ENCODE results near the gene PDE5A. TPM values are rescaled to one million over a fixed set of nuclear protein-coding genes. Genes with fewer than 3 reads are reported as not detected.
A peak's percentile ranks its signal among the peaks of the same experiment; 100 is the strongest.

The PDE5A gene
- total and polyA plus RNA-seq, 4 donors = 3.8 to 121 (median 16.9) TPM

- TF ChIP-seq, protein P1, sequence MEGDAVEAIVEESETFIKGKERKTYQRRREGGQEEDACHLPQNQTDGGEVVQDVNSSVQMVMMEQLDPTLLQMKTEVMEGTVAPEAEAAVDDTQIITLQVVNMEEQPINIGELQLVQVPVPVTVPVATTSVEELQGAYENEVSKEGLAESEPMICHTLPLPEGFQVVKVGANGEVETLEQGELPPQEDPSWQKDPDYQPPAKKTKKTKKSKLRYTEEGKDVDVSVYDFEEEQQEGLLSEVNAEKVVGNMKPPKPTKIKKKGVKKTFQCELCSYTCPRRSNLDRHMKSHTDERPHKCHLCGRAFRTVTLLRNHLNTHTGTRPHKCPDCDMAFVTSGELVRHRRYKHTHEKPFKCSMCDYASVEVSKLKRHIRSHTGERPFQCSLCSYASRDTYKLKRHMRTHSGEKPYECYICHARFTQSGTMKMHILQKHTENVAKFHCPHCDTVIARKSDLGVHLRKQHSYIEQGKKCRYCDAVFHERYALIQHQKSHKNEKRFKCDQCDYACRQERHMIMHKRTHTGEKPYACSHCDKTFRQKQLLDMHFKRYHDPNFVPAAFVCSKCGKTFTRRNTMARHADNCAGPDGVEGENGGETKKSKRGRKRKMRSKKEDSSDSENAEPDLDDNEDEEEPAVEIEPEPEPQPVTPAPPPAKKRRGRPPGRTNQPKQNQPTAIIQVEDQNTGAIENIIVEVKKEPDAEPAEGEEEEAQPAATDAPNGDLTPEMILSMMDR (IDR thresholded peaks at IDR 0.05; ENCODE audit: control extremely low read depth, extremely low read depth) = no peak
- no peak for ATAC-seq (ENCODE audit: insufficient read depth, low FRiP score)
Observed at GRCh38 chr4:119526786-119527550, 101.6 kb downstream of the PDE5A start.

DNA sequence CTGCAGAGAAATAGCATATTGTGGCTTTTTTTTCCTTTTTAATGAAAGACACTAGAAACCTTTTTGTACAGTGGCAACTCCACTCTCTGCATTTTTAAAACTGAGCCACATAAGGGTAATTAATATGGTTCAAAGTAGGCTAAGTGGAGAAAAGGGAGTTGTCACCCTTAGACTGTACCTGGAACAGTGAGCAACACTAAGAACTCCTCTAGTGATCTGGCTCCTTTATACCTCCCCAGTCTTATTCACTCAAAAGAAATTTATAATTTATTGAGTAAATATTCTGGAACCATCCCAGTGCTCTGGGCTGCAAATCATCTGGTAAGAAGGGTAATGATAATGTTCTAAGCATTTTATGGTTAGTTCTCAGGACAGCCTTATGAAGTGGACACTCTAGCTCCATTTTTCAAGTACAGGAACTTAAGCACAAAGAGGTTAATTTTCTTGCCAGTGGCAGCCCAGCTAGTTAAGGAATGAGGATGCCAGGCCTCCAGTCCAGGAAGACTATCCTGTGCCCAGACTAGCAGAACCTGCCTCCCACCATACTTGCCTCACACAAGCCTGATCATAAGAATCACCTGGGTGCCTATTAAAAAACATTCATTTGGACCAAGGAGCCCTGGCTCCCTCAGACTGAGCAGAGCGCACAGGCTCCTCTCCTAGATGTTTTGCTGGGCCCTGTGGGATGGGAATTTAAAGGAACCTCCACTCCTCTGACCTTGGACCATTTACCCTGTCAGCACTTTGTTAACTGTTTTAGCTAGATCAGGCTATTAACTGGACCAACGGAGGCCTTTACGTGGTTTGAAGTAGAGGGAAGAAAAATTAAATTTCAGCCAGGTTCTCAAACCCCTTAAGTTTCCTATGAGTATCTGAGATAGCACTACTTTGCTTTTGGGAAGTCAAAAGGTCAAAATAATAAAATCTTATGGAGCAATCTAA, 102.6 kb downstream of the PDE5A start:
- no peak for DNase-seq
- TF ChIP-seq, protein P1 (IDR thresholded peaks at IDR 0.05; ENCODE audit: control extremely low read depth, extremely low read depth) = no peak
- no peaks in the 10 kb centered on the region for H3K9me3 ChIP-seq (ENCODE audit: control insufficient read depth in 4 of 4, insufficient read depth in 3 of 4, low read length in 3 of 4)
- H3K9ac ChIP-seq (ENCODE audit: insufficient read depth in 1 of 2, low read length in 2 of 2) = no peak overlapping the region
- 69 to 76% methylated on average over 3 of the region's 3 CpGs for WGBS, 2 donors
- no peak for ATAC-seq (ENCODE audit: insufficient read depth, low FRiP score)
- H3K36me3 ChIP-seq (ENCODE audit: control insufficient read depth in 4 of 4, insufficient read depth in 4 of 4, low read length in 4 of 4) = peaks cover 0 to 26% (median 7%) of the 10 kb centered on the region in 4 donors
- H3K27me3 ChIP-seq (ENCODE audit: control insufficient read depth in 3 of 3, insufficient read depth in 3 of 3, low read length in 2 of 3) = no peaks in the 10 kb centered on the region
- H3K4me1 ChIP-seq (ENCODE audit: control insufficient read depth in 5 of 5, insufficient read depth in 5 of 5, low read length in 5 of 5) = peaks cover 0 to 4% (median 0%) of the 10 kb centered on the region in 5 donors
- H3K4me3 ChIP-seq = no peak overlapping the region
- H3K27ac ChIP-seq (ENCODE audit: low read depth in 1 of 2, low read length in 1 of 2) = no peak overlapping the region

More at GRCh38 chr4:119526786-119527550, 101.6 kb downstream of the PDE5A start:
- Histone ChIP-seq H3K27me3 (ENCODE audit: control insufficient read depth in 3 of 3, insufficient read depth in 3 of 3, low read length in 2 of 3) (no peaks in the 10 kb centered on the region), H3K9ac (ENCODE audit: insufficient read depth in 1 of 2, low read length in 2 of 2) (no peak overlapping the region), H3K4me3 (no peak overlapping the region), H3K27ac (ENCODE audit: low read depth in 1 of 2, low read length in 1 of 2) (no peak overlapping the region), H3K9me3 (ENCODE audit: control insufficient read depth in 4 of 4, insufficient read depth in 3 of 4, low read length in 3 of 4) (no peaks in the 10 kb centered on the region), H3K4me1 (ENCODE audit: control insufficient read depth in 5 of 5, insufficient read depth in 5 of 5, low read length in 5 of 5) (peaks cover 0 to 4% (median 0%) of the 10 kb centered on the region in 5 donors), H3K36me3 (ENCODE audit: control insufficient read depth in 4 of 4, insufficient read depth in 4 of 4, low read length in 4 of 4) (peaks cover 0 to 27% (median 6%) of the 10 kb centered on the region in 4 donors)
- no peak for DNase-seq
- WGBS, 2 donors = 76 to 82% methylated on average over 2 of the region's 2 CpGs

DNA sequence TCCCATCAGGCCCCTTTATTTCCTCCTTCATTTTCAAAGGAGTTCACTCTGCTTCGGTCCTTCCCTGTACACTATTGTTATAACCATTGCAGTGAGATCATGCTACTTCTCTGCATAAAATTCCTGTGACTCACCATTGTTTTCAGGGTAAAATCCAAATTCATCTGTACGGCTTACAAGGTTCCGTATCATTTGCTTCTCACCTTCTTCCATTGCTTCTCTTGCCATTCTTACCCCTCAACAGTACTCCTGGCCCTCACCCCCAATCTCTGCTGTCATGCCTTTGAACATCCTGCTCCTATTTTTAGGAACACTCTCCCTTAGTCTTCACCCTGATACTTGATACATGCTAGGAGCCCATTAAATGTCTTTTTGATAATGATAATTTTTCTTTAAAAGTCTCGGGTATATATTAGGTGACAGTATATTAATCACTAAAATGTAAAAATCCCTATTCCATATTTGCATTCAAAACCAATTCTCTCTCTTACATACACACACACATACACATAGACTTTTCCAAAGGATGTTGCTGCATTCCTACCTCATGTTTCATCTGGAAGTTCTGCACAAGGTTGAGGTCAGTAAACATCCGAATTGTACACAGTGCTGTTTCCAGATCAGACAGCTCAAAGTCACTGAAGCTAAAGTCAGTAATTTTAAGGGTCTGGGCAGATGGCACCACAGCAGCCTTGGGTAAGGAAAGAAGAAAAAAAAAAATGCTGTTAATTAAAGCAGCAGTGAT, 103.4 kb downstream of the PDE5A start:
- ATAC-seq (ENCODE audit: insufficient read depth, low FRiP score) (no peak), DNase-seq (peak in 1 of 3 donors; percentile 34)
- WGBS, 2 donors = 79 to 84% methylated on average over 5 of the region's 5 CpGs
- Histone ChIP-seq H3K27ac (ENCODE audit: low read depth in 1 of 2, low read length in 1 of 2) (peak overlapping the region in 1 of 2 donors; percentile 3), H3K9me3 (ENCODE audit: control insufficient read depth in 4 of 4, insufficient read depth in 3 of 4, low read length in 3 of 4) (no peaks in the 10 kb centered on the region), H3K27me3 (ENCODE audit: control insufficient read depth in 3 of 3, insufficient read depth in 3 of 3, low read length in 2 of 3) (no peaks in the 10 kb centered on the region), H3K4me1 (ENCODE audit: control insufficient read depth in 5 of 5, insufficient read depth in 5 of 5, low read length in 5 of 5) (peaks cover 0 to 4% (median 0%) of the 10 kb centered on the region in 5 donors), H3K4me3 (no peak overlapping the region), H3K36me3 (ENCODE audit: control insufficient read depth in 4 of 4, insufficient read depth in 4 of 4, low read length in 4 of 4) (peaks cover 0 to 34% (median 12%) of the 10 kb centered on the region in 4 donors), H3K9ac (ENCODE audit: insufficient read depth in 1 of 2, low read length in 2 of 2) (no peak overlapping the region)
- TF ChIP-seq, protein P1 (IDR thresholded peaks at IDR 0.05; ENCODE audit: control extremely low read depth, extremely low read depth) = no peak

All from lung (tissue), 12 donors.